Measurements from ENCODE around the gene SLC22A17.

SLC22A17 gene

DNA sequence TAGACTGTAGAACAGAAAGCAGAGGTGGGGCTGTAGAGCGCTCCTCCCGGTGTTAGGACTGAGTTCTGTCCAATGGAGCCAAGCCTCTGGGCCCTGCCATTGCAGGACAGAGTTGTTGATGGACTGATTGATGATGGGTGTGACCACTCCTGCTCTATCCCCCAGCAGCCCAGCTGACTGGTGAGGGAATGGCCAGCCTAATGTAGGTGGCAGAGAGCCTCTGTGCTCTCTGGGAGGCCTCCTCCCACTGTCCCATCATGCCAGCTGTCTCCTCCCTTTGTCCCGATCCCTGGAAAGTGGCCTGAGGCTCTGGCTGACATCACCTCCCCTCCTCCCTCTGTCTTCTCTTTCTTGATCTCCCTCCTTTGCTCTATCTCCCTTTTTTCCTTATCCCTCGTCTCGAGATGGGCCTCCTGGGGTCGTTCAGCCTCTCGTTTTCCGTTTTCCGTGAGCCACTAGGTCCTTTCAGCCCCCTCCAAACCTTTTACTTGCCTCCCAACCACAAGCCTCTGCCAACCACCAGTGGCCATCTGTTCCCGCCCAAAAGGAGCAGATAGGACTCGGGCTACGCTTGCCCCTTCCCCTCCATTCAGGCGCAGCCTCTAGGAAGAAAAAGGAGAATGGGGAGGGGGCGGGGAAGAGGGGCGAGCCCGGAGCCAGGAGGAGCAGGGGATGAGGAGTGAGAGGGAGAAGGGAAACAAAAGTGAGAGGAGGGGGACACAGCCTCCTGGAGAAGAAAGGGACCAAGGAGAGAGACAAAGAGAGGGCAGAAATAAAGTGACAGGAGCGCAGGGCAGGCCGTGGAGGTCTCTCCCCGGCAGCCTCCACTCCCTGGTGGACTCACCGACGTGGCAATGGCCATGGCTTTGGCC lies 11.7 kb upstream of the SLC22A17 start:
- DNase-seq (ENCODE audit: low spot score) = peak; percentile 60

- no peak for DNase-seq (ENCODE audit: low spot score)
Measured at GRCh38 chr14:23362200-23362599, 9.5 kb upstream of the SLC22A17 start.

DNA sequence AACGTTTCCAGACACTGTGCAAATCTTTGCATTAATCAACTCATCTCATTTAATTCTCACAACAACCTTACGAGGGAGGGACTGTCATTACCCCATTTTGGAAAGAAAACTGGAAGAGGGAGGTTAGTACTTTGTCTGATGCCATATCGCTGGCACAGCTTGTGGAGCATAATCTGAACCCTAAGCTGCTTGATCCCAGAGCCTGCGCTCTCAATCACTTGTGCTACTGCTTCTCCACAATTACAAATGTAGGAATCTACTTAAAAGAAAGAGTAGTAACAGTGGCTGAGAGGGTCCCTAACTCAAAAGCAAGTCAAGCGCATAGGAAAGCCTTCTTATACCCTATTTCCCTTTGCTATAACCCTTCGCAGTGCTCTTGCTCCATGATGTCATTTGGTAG lies 9.1 kb upstream of the SLC22A17 start:
- no peak for DNase-seq (ENCODE audit: low spot score)

GRCh38 chr14:23361320-23361719 lies 8.6 kb upstream of the SLC22A17 start:
- no peak for DNase-seq (ENCODE audit: low spot score)

- DNase-seq (ENCODE audit: low spot score) = no peak
Measured at GRCh38 chr14:23360496-23360895, 7.8 kb upstream of the SLC22A17 start.

GRCh38 chr14:23359722-23360447 lies 7.2 kb upstream of the SLC22A17 start:
- no peak for DNase-seq (ENCODE audit: low spot score)

DNA sequence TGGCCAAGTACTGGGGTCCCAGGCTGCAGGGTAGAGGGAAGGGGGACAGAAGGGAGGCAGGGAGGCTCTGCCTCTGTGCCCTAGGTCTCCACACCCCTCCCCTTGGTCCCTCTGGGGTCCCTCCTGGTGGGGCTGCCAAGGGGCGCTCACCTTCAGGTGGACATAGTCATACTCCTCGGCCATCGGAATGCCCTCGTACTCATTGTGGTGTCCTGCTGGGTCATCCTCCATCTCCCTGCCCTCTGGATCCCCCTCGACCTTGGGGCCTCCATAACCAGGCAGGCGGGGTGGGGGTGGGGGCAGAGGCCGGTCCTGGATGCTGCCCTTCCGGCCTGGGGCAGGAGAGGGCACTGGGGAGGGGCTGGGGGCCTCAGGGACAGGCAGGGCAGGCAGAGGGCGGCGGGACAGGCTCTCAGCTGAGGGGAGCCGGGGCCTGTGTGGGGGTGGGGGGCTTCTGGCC lies 6.5 kb upstream of the SLC22A17 start:
- no peak for DNase-seq (ENCODE audit: low spot score)

GRCh38 chr14:23358553-23359166 lies 6.0 kb upstream of the SLC22A17 start:
- no peak for DNase-seq (ENCODE audit: low spot score)

GRCh38 chr14:23358042-23358441 lies 5.4 kb upstream of the SLC22A17 start:
- no peak for DNase-seq (ENCODE audit: low spot score)

- no peak for DNase-seq (ENCODE audit: low spot score)
Measured at GRCh38 chr14:23357261-23357660, 4.6 kb upstream of the SLC22A17 start.

DNA sequence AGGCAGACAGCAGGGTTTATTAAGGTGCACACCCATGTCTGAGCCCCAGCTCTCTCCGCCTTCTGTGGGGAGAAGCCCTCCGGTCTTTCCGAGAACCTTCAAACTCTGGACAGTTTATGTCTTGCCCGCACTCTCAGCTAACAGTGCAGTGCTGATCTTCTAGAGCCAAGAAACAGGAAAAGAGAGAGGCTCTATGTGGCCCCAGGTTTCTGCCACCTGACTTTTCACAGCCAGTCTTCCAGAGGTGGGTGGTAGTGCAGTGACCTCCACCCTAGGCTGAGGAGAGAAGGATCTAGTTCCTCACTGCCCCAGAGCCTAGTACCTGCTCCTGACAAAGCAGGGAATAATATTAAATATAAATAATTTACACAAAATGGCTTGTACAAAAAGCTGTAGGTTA lies 4.0 kb upstream of the SLC22A17 start:
- no peak for DNase-seq (ENCODE audit: low spot score)

DNA sequence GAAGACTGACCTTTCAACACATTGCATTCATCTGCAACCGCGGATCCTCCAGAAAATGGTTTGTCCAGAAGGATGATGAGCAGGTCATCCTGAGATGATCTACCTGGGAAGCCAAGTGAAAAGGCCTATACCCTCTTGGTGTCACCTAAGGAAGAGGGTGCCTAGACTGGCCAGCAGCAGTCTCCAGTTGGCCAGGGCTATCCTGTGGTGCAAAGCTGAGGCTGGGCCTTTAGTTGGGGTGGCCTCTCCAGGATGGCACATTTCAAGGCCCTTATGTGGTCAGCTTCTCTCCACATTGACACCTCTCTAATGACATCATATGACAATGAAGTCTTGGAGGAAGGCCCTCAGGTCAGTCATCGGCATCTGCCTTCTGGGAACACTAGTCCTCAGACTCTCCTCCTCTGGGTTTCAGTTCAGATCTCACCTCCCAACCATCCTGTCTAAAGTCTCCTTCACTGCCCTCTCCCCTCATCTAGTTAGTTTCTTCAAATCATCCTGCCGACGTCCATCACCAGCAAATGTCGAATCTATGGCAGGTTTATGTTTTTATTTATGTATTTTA lies 3.3 kb upstream of the SLC22A17 start:
- DNase-seq (ENCODE audit: low spot score) = no peak

GRCh38 chr14:23354990-23355389 lies 2.3 kb upstream of the SLC22A17 start:
- no peak for DNase-seq (ENCODE audit: low spot score)

GRCh38 chr14:23353433-23353780 lies 720 bp upstream of the SLC22A17 start:
- no peak for DNase-seq (ENCODE audit: low spot score)

GRCh38 chr14:23351681-23352505 lies 794 bp downstream of the SLC22A17 start:
- peak; percentile 32 for DNase-seq (ENCODE audit: low spot score)

DNA sequence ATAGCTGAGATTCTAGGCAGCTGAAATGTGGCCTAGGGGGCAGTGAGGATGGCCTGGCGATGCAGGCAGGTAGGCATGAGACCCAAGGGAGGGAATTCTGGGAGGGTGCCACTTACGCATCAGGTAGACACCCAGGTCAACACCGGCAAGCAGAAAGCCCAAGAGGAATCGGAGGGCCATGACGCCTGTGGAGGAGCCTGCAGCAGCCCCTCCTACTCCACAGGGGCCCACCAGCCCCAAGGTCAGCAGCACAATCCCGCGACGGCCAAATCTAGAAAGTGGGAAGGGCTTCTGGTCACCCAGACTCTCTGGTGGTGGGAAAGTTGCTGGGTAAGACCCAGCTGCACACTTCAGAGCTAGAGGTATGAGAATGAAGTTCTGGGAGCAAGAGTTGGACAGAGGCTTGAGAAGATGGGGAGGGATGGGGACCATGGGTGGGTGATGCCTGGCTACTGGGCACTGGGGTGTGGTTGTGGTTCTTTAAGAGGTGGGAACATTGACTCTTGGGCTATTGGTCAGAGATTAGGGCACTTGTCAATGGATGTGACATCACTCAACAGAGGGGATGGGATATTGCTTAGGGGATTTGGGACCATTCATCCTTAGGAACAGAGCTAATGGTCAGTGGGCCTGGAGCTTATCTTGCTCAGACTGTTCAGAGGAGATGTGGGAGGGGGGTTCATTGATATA lies 3.4 kb downstream of the SLC22A17 start:
- DNase-seq (ENCODE audit: low spot score) = no peak

DNA sequence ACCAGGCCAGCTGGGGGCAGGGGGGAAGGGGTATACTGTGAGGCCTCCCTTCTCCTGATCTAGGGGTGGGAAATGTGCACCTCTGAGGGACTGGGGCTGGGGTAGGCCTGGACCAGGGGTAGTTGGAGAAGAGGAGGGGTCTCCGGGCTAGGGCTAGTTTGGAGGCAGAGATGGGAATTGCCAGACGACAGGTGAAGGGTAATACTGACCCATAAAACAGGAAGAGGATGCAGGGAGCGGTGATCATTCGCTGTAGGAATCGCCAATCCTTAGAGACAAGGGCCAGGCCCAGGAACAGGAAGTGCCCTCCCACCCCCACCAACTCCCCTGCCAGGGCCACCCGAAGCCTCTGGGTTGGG lies 4.4 kb downstream of the SLC22A17 start:
- DNase-seq (ENCODE audit: low spot score) = no peak

DNA sequence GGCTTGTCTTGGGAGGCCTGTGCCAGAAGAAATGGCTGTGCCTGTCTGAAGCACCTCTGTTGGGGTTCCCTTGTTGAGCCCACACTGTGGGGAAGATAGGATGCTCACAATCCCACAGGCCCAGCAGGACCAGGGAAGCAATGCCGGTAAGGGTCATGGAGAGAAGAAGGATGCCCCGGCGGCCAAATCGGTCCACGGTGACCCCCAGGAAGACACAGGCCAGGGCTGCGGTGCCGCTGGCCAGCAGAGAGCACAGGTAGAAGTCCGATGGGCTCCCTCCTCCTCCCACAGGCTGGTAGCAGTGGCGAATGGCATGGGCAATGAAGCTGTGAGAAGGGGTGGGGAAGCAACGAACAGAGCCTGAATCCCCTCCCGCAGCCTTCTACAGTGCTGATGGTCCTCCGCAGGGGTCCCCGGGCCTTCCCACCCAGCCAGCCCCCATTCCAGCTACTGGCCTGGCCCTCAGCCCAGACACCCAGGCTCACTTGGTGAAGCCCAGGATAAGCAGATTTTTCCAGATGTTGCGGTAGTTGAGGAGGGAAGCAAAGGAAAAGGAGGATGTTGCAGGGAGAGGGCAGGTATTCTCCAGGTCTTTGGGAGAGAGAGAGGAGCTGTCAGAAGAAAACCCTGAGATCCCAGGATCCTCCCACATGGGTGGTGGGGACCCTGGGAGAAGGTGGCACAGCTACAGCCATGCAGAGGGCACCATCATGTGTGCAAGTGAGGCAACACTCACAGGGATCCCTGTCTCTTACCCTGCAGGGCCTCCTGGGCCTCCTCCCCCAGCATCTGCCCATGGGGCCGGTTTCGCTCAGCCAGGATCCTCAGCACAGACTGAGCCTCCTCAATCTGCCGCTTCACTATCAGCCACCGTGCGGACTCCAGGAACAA lies 5.0 kb downstream of the SLC22A17 start:
- no peak for DNase-seq (ENCODE audit: low spot score)

DNA sequence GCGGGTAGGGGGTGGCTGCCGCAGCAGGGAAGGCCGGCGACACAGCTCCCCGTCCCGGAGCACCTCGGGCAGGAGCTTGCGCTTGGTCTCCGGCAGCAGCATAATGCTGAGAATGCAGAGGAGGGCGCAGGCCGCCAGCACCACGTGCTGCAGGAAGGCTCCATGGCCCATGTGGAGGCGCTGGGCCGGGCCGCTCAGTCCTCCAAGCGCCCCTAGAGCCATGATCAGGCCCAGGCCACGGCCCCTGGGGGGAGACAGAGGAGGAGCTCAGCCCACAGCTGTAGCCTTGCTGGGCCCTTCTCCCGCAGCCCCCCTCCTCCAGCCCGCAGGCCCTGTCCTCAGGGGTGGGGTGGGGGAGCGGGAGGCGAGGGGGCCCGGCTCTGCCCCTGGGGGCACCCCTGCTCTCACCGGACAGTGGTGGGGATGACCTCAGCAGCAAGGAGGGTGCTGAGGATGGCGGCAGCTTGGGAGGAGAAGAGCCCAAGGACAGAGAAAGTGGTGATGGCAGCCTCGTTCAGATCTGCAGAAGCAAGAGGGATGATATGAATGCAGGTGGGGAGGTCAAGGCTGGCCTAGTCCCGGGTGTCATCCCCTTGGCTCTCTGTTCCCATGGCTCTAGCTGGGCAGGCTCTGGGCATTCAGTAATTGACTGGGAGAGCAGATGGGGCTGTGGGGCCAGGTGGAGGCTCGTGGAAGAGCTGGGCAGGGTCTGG lies 5.8 kb downstream of the SLC22A17 start:
- DNase-seq (ENCODE audit: low spot score) = no peak
